ENCODE data around the gene GATAD2B. TPM values are rescaled to one million over a fixed set of nuclear protein-coding genes. Genes with fewer than 3 reads are reported as not detected.

The GATAD2B gene
- total and polyA plus RNA-seq, 10 donors: 3.7 to 68.1 (median 47.6) TPM

DNA sequence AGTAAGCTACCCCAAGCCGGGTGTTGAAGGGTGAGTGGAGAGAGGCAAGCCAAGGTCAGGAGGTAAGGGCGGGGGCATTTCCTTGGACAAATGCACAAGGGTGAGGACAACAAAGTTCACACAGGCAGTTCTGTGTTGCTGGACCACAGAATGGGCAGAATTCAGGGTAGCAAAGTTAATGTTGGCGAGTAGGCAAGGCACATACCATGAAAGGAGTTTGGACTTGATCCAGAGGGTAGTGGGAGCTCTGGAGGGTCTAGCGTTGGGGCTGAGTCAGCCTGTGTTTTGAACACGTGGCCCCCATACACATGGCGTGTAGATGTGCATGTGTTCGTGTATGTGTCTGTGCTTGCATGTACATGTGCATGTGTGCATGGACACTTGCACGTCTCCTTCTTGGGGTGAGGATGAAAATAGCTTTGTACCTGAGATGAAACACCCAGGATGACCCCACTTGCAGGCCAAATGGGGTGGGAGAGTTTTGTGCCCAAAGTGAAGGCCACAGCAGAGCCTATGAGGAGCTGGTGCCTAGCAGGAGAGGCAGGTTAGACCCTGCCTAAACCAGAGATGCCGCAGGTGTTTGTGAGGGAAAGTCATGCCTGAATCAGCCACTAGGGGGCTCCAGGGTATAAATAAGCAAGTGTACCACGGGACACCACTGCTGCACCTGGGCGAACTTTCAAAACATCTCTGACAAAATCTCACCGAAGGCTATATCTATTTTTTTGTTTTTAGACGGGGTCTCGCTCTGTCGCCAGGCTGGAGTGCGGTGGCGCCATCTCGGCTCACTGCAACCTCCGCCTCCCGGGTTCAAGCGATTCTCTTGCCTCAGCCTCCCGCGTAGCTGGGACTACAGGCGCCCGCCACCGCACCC, 125.7 kb downstream of the GATAD2B start:
- intact Hi-C loops (cut with DNase I; ENCODE audit: low total_unique reads): loop anchor here (5.0 kb wide), 1 partner anchor 185 kb away; no protein-coding TSS in a partner anchor
- Histone ChIP-seq H3K4me1 (peaks cover under 1 to 36% (median 12%) of the 10 kb centered on the region in 6 donors), H3K27me3 (replicated peaks in 1 of 7) (no peaks in the 10 kb centered on the region), H3K4me3 (no peak overlapping the region), H3K36me3 (peaks cover 0 to 19% (median 0%) of the 10 kb centered on the region in 6 donors), H3K9me3 (no peaks in the 10 kb centered on the region), H3K27ac (no peak overlapping the region)
- 57 to 64% (median 62%) methylated on average over 23 to 26 of the region's 26 CpGs for WGBS, 5 donors
- no peak for TF ChIP-seq POLR2A (IDR thresholded peaks at IDR 0.05)
- peak in 2 of 3 donors; percentile 11 to 37 for TF ChIP-seq POLR2AphosphoS5 (IDR thresholded peaks at IDR 0.05)
- TF ChIP-seq, protein P1, sequence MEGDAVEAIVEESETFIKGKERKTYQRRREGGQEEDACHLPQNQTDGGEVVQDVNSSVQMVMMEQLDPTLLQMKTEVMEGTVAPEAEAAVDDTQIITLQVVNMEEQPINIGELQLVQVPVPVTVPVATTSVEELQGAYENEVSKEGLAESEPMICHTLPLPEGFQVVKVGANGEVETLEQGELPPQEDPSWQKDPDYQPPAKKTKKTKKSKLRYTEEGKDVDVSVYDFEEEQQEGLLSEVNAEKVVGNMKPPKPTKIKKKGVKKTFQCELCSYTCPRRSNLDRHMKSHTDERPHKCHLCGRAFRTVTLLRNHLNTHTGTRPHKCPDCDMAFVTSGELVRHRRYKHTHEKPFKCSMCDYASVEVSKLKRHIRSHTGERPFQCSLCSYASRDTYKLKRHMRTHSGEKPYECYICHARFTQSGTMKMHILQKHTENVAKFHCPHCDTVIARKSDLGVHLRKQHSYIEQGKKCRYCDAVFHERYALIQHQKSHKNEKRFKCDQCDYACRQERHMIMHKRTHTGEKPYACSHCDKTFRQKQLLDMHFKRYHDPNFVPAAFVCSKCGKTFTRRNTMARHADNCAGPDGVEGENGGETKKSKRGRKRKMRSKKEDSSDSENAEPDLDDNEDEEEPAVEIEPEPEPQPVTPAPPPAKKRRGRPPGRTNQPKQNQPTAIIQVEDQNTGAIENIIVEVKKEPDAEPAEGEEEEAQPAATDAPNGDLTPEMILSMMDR (IDR thresholded peaks at IDR 0.05 in 8 of 11, conservative IDR thresholded peaks at IDR 0.05 in 3 of 11): peak; percentile 84 to 97 (median 92)
- DNase-seq: peak; percentile 88

DNA sequence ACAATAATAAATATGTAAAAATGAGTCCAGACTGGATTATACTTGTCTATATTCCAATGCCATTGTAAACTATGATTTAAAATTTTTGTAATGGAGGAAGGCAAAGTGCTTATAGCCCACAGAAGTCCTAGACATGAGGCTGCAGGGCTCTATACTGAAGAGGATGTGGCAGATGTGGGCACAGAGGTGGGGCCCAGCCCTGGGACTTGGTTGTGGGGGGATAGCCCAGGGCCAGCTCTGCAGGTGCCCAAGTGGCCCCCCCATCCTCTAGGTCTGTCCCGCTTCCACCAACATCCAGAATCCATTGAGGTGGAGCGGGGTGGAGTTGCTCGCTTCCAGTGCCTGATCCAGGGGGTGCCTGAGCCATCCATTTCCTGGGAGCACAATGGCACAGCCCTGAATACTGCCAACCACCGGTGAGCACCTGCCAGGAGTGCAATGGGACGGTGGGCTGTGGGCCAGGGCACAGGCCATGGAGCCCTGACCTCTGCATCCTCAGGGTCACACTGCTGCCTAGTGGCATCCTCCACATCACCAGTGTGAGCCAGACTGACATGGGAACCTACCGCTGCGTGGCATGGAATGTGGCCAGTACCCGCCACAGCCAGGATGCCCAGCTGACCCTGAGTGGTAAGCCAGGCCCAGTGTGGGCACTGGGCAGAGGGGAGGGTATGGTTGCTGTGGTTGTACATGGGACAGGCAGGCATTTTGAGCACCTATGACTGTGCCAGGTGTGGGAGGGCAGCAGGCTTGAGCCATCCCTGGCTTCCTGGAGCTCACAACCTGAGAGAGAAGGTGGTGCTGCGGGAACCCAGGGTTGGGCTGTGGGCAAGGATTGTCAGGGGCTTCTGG, 126.6 kb downstream of the GATAD2B start:
- no peak for DNase-seq
- Histone ChIP-seq H3K27me3 (replicated peaks in 1 of 7) (no peaks in the 10 kb centered on the region), H3K4me3 (no peak overlapping the region), H3K4me1 (peaks cover 9 to 45% (median 21%) of the 10 kb centered on the region in 6 donors), H3K9me3 (no peaks in the 10 kb centered on the region), H3K36me3 (peaks cover 0 to 10% (median 0%) of the 10 kb centered on the region in 6 donors), H3K27ac (no peak overlapping the region)
- intact Hi-C loops (cut with DNase I; ENCODE audit: low total_unique reads): loop anchor here (5.0 kb wide), 1 partner anchor 186 kb away; no protein-coding TSS in a partner anchor
- 69 to 87% (median 83%) methylated on average over 8 to 9 of the region's 9 CpGs for WGBS, 5 donors
- no peak for TF ChIP-seq POLR2A (IDR thresholded peaks at IDR 0.05)
- TF ChIP-seq POLR2AphosphoS5 (IDR thresholded peaks at IDR 0.05): peak in 2 of 3 donors; percentile 19 to 55

DNA sequence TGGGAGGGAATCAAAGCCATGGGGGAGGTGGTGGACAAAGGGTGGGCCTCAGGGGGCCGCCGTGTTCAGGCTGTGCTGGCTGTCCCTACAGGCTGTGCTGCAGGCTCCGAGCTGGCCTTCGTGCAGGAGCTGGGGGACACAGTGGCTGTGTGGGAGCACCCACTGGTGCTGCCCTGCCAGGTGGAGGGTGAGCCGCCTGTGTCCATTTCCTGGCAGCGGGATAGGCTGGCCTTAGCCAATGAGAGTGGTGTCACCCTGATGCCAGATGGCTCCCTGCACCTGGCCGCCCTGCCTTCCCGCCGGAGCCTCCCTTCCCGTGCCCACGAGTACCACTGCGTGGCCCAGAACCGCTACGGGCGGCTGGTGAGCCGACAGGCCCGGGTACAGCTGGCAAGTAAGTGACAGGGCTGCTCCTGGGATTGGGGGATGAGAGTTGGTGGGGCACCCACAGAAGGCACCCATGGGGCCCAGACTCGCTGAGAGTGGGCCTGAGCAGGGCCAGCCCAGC, 127.4 kb downstream of the GATAD2B start:
- no peak overlapping the region for H3K27ac ChIP-seq
- peaks cover 0 to 7% (median 0%) of the 10 kb centered on the region in 6 donors for H3K36me3 ChIP-seq
- TF ChIP-seq POLR2A (IDR thresholded peaks at IDR 0.05) (no peak), POLR2AphosphoS5 (IDR thresholded peaks at IDR 0.05) (no peak)
- TF ChIP-seq, protein P1 (IDR thresholded peaks at IDR 0.05 in 8 of 11, conservative IDR thresholded peaks at IDR 0.05 in 3 of 11): no peak
- intact Hi-C loops (cut with DNase I; ENCODE audit: low total_unique reads): loop anchor here (5.0 kb wide), 1 partner anchor 187 kb away; no protein-coding TSS in a partner anchor
- peaks cover 10 to 53% (median 28%) of the 10 kb centered on the region in 6 donors for H3K4me1 ChIP-seq
- 84 to 90% (median 88%) methylated on average over 17 to 18 of the region's 18 CpGs for WGBS, 5 donors
- no peaks in the 10 kb centered on the region for H3K9me3 ChIP-seq
- H3K27me3 ChIP-seq (replicated peaks in 1 of 7): no peaks in the 10 kb centered on the region
- H3K4me3 ChIP-seq: no peak overlapping the region
- DNase-seq: peak; percentile 79

DNA sequence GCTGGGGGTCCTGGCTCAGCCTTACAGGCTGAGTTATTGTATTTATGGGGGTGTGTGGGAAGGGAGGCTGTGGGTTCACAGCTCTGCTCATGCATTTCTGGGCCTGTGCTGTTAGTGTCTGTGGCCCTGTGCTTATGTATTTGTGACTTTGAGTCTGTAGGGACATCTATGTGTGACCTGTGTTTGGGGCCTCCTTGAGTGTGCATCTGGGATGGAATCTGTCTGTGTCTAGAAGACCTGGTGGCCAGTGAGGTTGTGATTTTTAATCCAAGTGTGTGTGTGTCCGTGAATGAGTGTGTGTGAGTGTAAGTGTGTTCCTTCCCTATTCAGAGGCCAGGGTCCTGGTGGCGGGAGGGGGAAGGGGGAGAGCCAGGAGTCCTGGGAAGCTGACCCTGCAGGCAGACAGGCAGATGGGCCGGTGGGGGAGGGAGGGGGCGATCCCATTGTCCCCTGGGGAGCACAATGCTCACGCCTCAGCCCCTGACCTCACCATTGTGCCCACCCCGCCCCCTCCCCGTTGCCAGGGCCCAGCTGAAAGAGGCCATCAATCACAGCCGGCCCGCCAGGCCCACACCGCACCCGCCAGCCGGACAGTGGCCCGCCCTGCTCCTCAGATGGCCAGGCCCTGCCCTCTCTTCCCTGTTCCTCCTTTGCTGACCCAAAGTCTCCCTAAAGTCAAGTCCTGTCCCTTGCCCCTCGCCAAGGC, 128.0 kb downstream of the GATAD2B start:
- intact Hi-C loops (cut with DNase I; ENCODE audit: low total_unique reads): loop anchor here (5.0 kb wide), 1 partner anchor 188 kb away; no protein-coding TSS in a partner anchor
- H3K36me3 ChIP-seq: peaks cover 0 to 5% (median 0%) of the 10 kb centered on the region in 6 donors
- H3K9me3 ChIP-seq: no peaks in the 10 kb centered on the region
- TF ChIP-seq POLR2A (IDR thresholded peaks at IDR 0.05): no peak
- TF ChIP-seq, protein P1 (IDR thresholded peaks at IDR 0.05 in 8 of 11, conservative IDR thresholded peaks at IDR 0.05 in 3 of 11): no peak
- no peak for TF ChIP-seq POLR2AphosphoS5 (IDR thresholded peaks at IDR 0.05)
- peaks cover 10 to 59% (median 34%) of the 10 kb centered on the region in 6 donors for H3K4me1 ChIP-seq
- H3K4me3 ChIP-seq: no peak overlapping the region
- DNase-seq: no peak
- no peak overlapping the region for H3K27ac ChIP-seq
- WGBS, 5 donors: 64 to 84% (median 78%) methylated on average over 4 to 14 of the region's 14 CpGs
- H3K27me3 ChIP-seq (replicated peaks in 1 of 7): no peaks in the 10 kb centered on the region
